GM18511 (cell line): ENCODE measurements around the gene RIMS1.
A peak's percentile ranks its signal among the peaks of the same experiment; 100 is the strongest.

Experiments
- ATAC-seq: cut with Tn5 transposase; IDR thresholded peaks from one replicate; pipeline ENCODE4 v1.9.1; 2021; ENCODE audit warnings: mild to moderate bottlenecking, moderate library complexity; ENCODE audit not compliant: unreplicated experiment

Gene RIMS1

DNA sequence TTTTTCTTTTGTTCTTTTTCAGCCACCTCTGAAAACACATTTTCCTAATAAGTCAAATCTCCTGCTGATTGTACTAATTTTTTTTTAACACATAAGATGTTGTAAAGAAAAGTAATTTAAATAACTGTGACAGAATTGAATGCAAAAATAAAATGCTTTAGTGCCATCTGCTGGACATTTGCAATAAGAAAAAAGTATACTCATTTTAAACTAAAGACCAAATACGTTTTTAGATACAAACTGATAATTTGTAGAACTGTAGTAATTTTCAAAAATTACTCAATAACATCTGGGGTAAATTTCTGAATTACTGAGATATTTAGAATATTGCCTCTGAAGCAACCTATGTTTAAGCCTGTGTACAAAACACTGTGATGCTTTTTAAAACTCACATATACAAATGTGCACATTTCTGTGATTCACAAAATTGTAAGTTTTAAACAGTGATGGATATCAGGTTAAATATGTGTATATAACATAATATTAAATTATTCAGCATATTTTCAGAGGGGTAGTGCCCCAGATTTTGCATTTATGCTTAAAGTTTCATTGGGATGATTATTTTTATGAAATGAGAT is 198.7 kb downstream of the RIMS1 start:
- ATAC-seq: no peak

DNA sequence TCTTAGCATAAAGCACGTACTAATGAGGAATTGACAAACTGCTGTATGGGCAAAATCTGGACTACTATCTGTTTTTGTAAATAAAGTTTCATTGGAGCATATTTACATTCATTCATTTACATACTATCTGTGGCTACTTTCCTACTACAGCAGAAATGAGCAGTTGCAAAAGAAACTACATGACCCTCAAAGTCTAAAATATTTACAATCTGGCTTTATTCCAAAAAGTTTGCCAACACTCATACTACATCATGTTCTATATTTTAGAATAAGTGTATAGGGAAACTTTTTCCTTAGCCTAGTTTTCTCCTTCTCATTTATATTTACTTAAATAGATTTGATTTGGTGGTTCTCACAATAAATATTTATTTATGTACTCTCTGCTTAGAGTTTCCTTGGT is 208.2 kb downstream of the RIMS1 start:
- ATAC-seq: no peak

DNA sequence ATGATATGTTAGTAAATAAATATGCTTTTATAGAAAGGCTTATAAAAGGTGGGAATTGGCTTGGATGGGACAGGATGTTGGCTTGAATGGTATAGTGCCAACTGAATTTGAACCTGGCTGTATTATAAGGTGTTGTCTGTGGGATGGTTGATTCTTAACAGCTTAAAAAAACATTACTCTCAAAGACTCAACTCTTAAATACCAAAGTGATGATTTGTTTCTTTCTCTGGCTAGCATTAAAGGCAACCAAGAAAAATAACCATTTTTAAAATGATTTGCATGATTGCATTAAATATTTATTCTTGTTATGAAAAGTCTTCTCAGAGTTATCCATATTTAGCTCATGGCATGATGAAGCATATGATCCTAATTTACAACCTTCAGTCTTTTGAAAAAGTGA is 216.2 kb downstream of the RIMS1 start:
- ATAC-seq: no peak

DNA sequence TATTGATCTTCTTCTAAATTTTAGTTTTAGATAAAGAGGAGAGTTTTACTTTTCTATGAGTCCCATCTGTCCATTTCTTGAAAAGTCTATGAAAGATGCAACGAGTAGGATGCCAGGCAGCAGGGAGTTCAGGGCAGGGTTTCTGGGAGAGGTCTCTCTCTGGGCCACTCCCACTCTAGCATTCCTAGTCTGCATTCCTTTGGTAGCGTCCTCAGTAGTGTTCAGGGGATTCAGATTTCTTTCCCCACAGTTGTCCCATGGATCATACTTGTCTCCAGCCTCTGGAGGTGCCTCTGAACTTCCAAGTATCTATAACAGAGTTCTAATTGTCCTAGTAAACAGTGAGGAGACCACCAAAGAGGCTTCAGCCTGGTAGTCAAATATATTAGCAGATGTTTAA is 225.3 kb downstream of the RIMS1 start:
- no peak for ATAC-seq

DNA sequence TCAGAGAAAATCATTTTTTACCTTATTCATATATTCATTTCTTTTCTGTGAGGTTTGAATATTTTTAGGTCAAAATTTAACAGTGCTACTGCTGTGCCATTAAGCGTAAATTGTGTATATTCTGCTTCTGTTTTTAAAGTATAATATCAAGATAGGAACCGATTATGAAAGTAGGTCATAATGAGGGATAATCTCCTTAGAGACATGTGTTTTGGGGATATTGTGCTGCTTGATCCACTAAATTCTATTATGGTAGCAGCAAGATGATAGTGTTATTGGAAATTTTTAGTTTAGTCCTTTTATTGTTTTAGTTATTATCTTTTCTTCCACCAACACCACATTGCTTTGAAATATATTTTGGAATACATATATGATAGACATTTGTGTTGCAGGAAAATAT is 244.0 kb downstream of the RIMS1 start:
- ATAC-seq: no peak

DNA sequence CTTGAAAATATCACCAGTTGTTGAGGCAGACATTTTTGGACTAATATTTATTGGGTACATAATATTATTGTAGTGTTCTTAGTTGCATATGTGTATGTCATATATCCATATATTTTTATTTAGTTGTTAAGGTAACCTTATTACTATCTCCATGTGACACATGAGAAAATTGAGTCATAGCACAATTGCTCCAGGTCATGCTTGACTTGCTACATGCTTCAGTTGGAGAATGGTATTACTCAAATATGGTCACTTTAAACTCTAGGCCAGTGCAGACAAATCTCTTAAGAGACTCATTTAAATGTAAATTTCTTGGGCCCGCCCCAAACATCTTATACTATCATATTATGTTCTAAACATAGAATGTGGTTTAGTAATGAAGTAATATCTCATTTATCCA is 246.1 kb downstream of the RIMS1 start:
- no peak for ATAC-seq

DNA sequence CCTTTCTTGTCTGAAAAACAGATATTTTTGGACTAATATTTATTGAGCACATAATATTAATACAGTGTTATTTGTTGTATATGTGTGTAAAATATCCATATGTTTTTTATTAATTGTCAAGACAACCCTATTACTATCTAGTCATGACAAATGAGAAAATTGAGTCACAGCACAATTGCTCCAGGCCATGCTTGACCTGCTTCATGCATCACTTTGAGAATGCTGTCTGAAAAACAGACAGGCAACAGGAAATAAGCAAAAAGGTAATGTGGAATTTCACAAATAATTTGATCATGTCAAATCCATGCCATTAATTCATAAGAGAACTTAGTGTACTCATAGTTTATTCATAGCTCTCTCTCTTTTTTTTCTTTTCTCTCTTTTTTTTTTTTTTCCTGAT is 246.5 kb downstream of the RIMS1 start:
- no peak for ATAC-seq

DNA sequence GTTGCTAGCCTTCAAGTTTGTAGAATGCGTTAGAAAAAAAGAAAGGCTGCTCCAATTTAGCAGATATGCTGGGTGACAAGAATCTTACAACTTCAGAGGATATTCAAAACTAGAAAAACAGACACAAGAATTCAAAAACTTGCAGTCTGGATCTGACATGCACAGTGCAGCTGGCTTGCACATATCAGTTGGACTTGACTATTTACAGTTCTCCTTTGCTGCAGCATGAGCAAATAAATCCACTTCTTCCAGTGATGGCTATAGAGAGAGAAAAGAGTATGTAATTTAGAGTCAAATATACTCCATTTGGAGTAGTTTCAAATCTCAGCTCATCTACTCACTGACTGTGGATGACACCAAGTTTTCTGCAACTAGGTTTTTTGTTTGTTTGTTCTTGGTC is 247.0 kb downstream of the RIMS1 start:
- ATAC-seq: no peak

DNA sequence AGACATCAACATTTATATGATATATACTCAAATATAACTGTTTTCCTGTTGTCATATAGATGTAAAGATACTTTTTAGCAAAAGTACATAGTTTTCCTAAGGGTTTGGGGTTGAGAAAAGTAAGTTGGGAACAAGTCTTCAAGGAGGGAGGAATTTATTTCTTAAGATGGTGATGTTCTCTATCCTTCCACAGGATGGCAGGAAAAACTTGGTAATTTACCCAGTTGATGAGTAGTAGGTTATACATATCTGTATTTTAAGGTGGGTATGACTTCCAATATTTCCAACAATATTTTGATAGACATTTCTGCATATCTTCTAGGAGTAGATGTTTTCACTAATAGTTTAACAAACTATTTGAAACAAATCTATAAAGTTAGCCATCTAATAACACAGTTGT is 254.4 kb downstream of the RIMS1 start:
- ATAC-seq: no peak

DNA sequence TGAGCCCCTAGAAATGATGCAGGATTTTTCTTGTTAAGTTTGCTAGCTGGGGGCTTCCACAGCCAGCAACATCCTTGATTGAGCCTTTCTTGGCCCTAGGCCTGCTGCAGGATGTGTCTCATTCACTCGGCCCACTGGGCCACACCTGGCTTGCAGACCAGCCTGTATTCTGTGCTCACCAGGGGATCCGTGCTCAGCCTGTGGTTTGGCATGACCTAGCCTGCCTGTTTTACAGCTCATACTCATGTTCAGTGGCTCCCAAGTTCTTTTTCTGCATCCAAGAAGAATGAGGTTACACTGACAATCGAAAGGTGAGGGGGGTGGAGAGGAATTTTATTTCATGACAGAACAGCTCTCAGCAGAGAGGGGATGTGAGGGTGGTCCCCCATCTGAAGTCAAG is 263.4 kb downstream of the RIMS1 start:
- no peak for ATAC-seq

DNA sequence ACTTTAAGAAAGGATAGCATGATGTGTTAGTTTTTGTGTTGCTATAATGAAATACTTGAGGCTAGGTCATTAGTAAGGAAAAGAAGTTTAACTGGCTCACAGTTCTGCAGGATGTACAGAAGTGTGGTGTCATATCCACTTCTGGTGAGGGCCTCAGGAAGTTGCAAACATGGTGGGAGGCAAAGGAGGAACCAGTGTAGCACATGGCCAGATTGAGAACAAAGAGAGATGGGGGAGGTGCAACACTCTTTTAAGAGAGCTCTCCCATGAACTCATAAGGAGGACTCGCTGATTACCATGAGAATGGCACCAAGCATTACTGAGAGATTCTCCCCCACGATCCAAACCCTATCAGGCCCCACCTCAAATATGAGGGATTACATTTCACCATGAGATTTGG is 265.4 kb downstream of the RIMS1 start:
- no peak for ATAC-seq

DNA sequence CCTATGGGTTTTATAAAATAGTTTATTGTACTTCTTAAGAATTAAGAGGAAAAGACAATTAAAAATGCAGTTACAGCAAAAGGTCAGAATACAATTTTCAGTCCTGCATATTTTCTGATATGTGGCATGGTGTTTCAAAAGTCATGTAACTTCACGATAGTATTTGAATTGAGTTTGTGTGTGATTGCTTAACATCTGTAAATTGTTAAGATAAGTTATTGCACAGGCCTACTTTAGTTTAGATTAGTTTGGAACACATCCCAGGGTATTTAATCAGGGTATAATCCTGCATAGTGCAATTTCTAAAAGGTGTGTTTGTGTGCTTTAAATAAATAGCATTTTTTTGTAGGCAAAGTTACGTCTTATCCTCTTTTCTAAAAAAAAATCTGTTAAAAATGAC is 289.6 kb downstream of the RIMS1 start:
- no peak for ATAC-seq

DNA sequence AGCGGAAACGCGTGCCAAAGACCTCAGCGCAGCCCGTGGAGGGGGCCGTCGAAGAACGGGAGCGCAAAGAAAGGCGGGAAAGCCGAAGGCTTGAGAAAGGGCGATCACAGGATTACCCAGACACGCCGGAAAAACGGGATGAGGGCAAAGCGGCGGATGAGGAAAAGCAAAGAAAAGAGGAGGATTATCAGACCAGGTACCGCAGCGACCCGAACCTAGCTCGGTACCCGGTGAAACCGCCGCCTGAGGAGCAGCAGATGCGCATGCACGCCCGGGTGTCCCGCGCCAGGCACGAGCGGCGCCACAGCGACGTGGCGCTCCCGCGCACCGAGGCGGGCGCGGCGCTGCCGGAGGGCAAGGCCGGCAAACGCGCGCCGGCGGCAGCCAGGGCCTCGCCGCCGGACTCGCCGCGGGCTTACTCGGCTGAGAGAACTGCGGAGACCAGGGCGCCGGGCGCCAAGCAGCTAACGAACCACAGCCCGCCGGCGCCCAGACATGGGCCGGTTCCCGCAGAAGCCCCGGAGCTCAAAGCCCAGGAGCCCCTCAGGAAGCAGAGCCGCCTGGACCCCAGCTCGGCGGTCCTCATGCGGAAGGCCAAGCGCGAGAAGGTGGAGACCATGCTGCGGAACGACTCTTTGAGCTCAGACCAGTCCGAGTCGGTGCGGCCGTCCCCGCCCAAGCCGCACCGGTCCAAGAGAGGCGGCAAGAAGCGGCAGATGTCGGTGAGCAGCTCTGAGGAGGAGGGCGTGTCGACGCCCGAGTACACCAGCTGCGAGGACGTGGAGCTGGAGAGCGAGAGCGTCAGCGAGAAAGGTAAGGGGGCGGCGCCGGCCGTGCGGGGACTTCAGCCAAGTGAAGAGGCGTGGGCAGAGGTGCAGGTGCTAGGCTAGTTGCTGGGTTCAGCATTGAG is 296.2 kb downstream of the RIMS1 start:
- peak; percentile 77 for ATAC-seq

DNA sequence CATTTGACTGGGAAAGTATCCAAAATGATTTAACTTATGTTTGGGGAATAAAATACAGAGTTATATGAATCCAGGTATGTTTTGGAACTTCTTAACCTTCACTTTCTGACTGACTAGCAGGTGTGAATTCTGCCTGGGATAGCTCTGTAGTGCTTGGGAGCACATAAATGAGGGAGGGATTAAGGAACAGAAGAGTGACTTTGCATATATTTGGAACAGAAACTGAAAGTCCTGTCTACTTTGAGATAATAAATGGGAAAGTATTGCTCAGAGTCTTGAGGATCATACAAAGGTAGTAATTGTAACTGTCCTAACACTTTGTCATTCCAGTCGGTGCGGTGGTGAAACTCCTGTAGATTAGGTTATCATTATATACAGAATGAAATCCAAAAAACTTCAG is 317.6 kb downstream of the RIMS1 start:
- ATAC-seq: no peak

DNA sequence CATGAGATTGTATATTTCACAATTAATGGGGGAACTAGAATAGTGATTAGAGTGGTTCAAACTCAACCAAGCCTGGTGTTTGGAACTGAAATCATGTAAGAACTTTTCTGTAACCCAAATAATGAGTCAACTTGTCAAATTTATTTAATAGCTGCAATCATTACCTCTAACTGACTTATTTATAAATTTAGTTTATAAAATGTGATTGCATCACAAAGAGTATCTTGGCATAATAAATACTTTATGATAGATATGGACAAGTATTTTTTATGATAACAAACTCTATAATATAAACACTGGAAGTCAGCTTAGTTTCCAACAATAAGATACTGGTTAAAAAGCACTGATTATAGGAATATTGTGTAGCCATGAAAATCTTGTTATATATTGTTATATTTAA is 319.1 kb downstream of the RIMS1 start:
- ATAC-seq: no peak

DNA sequence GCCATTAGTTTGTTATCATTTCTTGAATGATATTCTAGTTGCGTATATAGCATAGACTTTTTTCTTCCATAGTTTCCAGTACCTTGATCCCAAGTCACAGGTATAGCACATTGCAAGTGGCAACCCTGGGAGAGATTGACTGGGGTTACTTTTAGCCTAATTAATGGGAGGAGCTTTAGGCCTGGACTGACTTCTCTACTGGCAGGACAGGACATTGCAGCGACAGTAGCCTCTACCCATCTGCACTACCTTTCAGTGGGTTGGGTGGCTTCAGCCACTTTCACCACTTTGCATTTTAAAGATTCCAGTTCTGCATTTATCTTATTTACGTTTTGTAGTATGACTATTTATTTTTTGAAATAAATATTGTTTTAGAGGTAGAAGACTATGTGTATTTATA is 320.3 kb downstream of the RIMS1 start:
- ATAC-seq: no peak

DNA sequence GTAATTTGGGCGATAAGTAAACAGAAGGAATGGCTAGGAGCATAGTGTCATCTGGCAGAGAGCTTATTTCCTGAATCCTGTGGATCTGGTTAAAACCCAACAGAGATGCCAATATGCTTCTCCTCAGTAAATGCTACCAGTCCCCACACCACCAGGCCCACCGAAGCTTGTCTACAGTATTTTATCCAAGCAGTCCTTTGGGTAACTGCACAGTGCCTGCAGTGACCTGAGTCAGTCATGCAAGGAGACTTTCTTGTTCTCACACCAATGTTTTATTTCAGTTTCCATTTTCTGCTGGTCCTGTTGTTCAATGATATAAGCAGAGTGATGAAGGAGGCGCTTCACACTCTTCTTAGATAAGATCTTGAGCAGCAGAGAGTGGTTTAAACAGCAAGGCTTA is 326.3 kb downstream of the RIMS1 start:
- no peak for ATAC-seq

DNA sequence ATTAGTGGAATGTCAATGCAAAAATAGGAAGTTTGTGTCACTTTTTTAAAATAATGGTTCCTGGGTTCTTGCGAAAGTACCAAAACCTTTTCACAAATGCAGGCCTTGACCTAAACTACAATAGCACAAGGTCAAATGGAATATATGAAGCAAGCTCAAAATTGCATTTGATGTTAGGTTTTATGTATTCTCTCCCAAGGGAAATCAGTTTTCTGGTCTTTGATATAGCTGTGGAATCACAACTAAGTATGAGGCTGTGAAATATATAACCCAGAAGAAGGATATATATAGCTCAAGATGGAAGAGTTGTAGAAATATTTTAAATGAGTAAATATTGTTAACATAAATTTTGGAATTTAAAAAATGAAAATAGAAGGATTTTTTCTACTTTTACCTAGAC is 327.3 kb downstream of the RIMS1 start:
- ATAC-seq: no peak

DNA sequence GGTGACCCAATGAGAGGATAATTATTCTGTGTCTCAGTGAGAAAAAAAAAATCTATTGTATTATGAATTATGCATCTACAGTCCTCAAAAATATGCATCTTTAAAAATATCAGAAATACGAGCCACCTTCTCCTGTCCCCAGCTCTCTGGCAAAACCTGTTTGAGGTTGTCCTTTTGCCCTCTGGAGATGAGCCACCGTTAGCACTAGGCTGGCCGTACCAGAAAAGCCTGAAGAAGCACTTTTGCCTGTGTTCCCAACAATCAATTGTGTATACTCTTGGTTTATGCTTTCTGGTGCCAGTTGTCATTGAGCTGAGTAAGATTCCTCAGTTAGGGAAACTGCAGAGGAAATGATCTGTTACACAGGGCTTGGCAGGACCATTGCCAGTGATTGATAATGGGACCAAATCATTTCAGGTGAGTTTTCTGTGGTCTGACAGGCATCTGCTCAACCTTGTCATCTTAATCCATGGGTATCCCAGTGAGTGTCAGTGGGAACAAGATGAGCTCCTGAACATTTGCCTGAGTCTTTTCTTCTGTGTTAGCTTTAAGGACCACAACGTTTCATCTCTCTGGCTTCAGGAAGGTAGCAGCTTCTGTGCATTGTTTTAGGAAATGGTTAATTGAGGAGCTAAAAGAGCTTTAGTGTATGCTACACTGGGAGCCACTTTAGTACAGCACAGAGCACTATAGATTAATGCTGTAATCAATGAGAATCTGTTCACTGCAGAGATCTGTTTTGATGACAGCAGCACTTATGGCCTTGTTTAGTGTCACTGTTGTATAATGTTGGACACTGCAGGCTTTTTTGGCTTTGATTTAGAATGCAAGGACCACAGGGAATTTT is 330.1 kb downstream of the RIMS1 start:
- no peak for ATAC-seq

DNA sequence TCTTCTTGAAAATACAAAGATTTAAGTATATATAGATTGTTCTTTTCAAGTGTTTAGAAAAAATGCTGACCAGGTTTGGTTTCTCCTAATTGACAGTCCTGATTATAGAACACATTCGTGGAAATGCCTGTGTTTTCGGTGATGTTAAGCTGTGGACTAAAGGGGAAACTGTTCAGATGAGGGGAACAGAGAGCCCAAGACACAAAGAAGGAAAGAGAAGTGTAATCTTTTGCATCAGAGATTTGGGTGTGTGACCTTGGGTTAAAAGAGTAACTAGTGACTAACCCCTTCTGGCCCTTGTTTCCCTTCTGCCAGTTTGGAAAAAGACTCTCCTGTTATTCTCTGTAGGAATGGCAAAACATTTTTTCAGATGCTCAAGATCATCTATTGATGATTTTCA is 331.3 kb downstream of the RIMS1 start:
- no peak for ATAC-seq

DNA sequence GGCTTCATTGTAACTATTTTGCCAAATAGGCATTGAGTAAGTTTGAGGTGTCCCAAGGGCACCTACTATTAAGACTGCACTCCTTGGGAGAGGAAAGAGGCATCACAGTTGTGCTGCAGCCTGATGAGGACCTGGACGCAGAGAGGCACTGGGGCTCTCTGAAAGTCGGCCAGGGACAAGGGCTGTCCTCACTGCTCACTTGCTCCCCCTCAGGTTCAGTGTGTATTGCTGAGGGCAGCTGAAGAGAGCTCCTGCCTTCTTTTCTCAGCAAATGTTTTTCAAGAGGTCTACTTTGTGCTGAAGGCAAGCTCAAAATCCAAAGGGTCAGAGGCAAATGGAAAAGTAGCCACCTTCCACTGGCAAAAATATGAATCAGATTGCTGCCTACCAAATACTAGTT is 331.8 kb downstream of the RIMS1 start:
- ATAC-seq: peak; percentile 92

DNA sequence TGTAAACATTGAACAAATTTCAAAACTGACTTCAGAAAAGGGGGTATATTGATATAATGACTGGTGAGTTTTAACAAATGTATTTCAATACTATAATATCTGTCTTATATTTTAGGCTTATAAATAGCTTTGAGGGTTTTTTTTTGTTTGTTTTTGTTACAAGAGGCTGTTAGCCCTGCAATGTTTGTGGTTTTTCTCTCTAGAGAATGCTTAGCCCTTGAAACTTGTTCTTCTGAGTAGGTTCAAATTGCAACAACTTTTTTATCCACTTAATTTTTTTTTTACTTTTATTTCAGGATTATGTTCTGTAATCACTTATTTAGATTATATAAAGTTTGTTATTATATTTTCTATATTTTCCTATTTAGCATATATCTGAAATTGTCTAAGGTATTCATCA is 333.2 kb downstream of the RIMS1 start:
- ATAC-seq: no peak
